PC-3 (cell line): ENCODE measurements around the gene KIF25. TPM values are rescaled to one million over a fixed set of nuclear protein-coding genes. Genes with fewer than 3 reads are reported as not detected.

Experiments
- ATAC-seq: fragments of 200-7000 bp; cut with Tn5 transposase; 2 replicates; pipeline ENCODE4 v1.9.1; 2020; ENCODE audit warnings: mild to moderate bottlenecking, moderate library complexity
- BruUV-seq: library from RNA; stranded (reverse); fragments of 400-500 nt; replicated peaks from 2 replicates; lab custom pipeline; 2021; lab: Mats Ljungman, UMichigan
- CTCF ChIA-PET: fragments of 300-600 bp; sonication (Branson Sonifier 250); formaldehyde crosslinking; loops from one replicate; lab custom pipeline; 2022; ENCODE audit warnings: antibody characterized with exemption; lab: Charles Lee
- POLR2A ChIA-PET: fragments of 300-600 bp; sonication (Branson Sonifier 250); formaldehyde crosslinking; loops from one replicate; lab custom pipeline; 2022; ENCODE audit warnings: antibody characterized with exemption; ENCODE audit not compliant: unreplicated experiment; lab: Charles Lee
- DNase-seq: peaks from one replicate; pipeline ENCODE4 v3.0.0-alpha.2; 2015
- H2AFZ ChIP-seq: fragments of 300-600 bp; sonication (generic); 2 replicates; pipeline ENCODE4 v1.6.0; 2016; ENCODE audit warnings: antibody characterized with exemption, low read length
- H3F3A ChIP-seq: fragments of 300-600 bp; sonication (generic); one replicate; pipeline ENCODE4 v1.6.0; 2017; ENCODE audit warnings: antibody characterized with exemption, low read length, control low read depth, mild to moderate bottlenecking; ENCODE audit not compliant: unreplicated experiment
- H3K27ac ChIP-seq: fragments of 300-600 bp; sonication (generic); 2 replicates; pipeline ENCODE4 v1.5.1; 2016; ENCODE audit warnings: mild to moderate bottlenecking, low read length
- H3K27me3 ChIP-seq: fragments of 300-600 bp; sonication (generic); 2 replicates; pipeline ENCODE4 v1.6.1; 2016; ENCODE audit warnings: low read length, mixed read lengths
- H3K36me3 ChIP-seq: fragments of 300-600 bp; sonication (generic); 2 replicates; pipeline ENCODE4 v1.6.1; 2016; ENCODE audit warnings: low read depth, mixed run types, low read length, mixed read lengths
- H3K4me1 ChIP-seq: fragments of 300-600 bp; sonication (generic); 2 replicates; pipeline ENCODE4 v1.5.1; 2016; ENCODE audit warnings: low read length; ENCODE audit not compliant: insufficient read depth
- H3K4me2 ChIP-seq: fragments of 300-600 bp; sonication (generic); 2 replicates; pipeline ENCODE4 v1.6.0; 2016; ENCODE audit warnings: low read length
- H3K4me3 ChIP-seq: fragments of 300-600 bp; sonication (generic); 2 replicates; pipeline ENCODE4 v1.5.1; 2016; ENCODE audit warnings: mild to moderate bottlenecking, low read length, mixed read lengths
- H3K79me2 ChIP-seq: fragments of 300-600 bp; sonication (generic); 2 replicates; pipeline ENCODE4 v1.6.1; 2017; ENCODE audit warnings: low read length, mixed read lengths
- H3K9ac ChIP-seq: fragments of 300-600 bp; sonication (generic); 2 replicates; pipeline ENCODE4 v1.6.0; 2016; ENCODE audit warnings: mild to moderate bottlenecking, low read length
- H3K9me2 ChIP-seq: fragments of 300-600 bp; sonication (generic); replicated peaks from 2 replicates; pipeline ENCODE4 v1.6.1; 2016; ENCODE audit warnings: mixed run types, low read length, mixed read lengths
- H3K9me3 ChIP-seq: fragments of 300-600 bp; sonication (generic); 2 replicates; pipeline ENCODE4 v1.6.1; 2016; ENCODE audit warnings: low read length, mixed read lengths
- H4K20me1 ChIP-seq: fragments of 300-600 bp; sonication (generic); 2 replicates; pipeline ENCODE4 v1.6.1; 2016; ENCODE audit warnings: low read length, mixed read lengths
- CTCF ChIP-seq: fragments of 300-600 bp; sonication (generic); conservative IDR thresholded peaks from 2 replicates; pipeline ENCODE4 v1.5.1; 2017; ENCODE audit warnings: antibody characterized with exemption, low read depth, mild to moderate bottlenecking, low read length
- EZH2 ChIP-seq: fragments of 300-600 bp; sonication (generic); IDR thresholded peaks from one replicate; pipeline ENCODE4 v1.6.1; 2017; ENCODE audit warnings: antibody characterized with exemption, mild to moderate bottlenecking, low read length; ENCODE audit not compliant: unreplicated experiment
- EZH2phosphoT487 ChIP-seq: fragments of 300-600 bp; sonication (generic); IDR thresholded peaks from 2 replicates; pipeline ENCODE4 v1.6.1; 2018; ENCODE audit warnings: mild to moderate bottlenecking, antibody characterized with exemption, low read length, borderline replicate concordance
- intact Hi-C: fragments of 100-400 bp; cut with micrococcal nuclease; formaldehyde crosslinking; loops from 2 replicates; pipeline ENCODE4 v1.9.0; 2023
- total RNA-seq: library from RNA; depleted of rRNA; stranded (reverse); fragments of >200 nt; gene quantifications from 2 replicates; pipeline ENCODE4 v1.2.3, GENCODE V29; 2014

The KIF25 gene
- total RNA-seq, 1 experiment from 2014 or later, result not detected

- Histone ChIP-seq H3K27me3 (no peaks in the 10 kb centered on the region), H3F3A (no peaks in the 10 kb centered on the region), H3K9me3 (no peaks in the 10 kb centered on the region), H3K9me2 (no peaks in the 10 kb centered on the region), H3K79me2 (no peaks in the 10 kb centered on the region), H3K4me2 (no peak overlapping the region), H3K4me1 (0 out of 2 replicates have a peak, but pooled peaks cover 4% of the 10 kb centered on the region), H3K36me3 (peaks cover 9% of the 10 kb centered on the region; the same call in 1 of the 2 replicates), H3K4me3 (no peak overlapping the region), H4K20me1 (no peaks in the 10 kb centered on the region), H3K9ac (no peak overlapping the region), H3K27ac (no peak overlapping the region), H2AFZ (no peak overlapping the region)
- DNase-seq, result no peak
- no TSS peak for BruUV-seq
- ATAC-seq, result no peak
- TF ChIP-seq EZH2 (no peak), EZH2phosphoT487 (no peak), CTCF (no peak)
- POLR2A ChIA-PET, result no interaction called here
- intact Hi-C loops, result no loop called here
- CTCF ChIA-PET, result no interaction called here
These were observed 48.3 kb upstream of the KIF25 start for GRCh38 chr6:167949121-167949684.

GRCh38 chr6:167951781-167952511, 45.5 kb upstream of the KIF25 start:
- no peak overlapping the region for H3K4me2 ChIP-seq
- no peak overlapping the region for H3K9ac ChIP-seq
- peaks cover 10% of the 10 kb centered on the region for H3K4me1 ChIP-seq
- ATAC-seq (no peak), DNase-seq (no peak)
- H3K27me3 ChIP-seq, result no peaks in the 10 kb centered on the region
- H4K20me1 ChIP-seq, result no peaks in the 10 kb centered on the region
- H2AFZ ChIP-seq, result no peak overlapping the region
- H3F3A ChIP-seq, result no peaks in the 10 kb centered on the region
- no peak overlapping the region for H3K27ac ChIP-seq
- no peaks in the 10 kb centered on the region for H3K9me3 ChIP-seq
- H3K4me3 ChIP-seq, result no peak overlapping the region
- intact Hi-C loops, result loop anchor here (5.0 kb wide), 1 partner anchor 85 kb away; no protein-coding TSS in a partner anchor
- H3K9me2 ChIP-seq, result no peaks in the 10 kb centered on the region
- no peak for TF ChIP-seq CTCF
- no peak for TF ChIP-seq EZH2
- TF ChIP-seq EZH2phosphoT487, result no peak
- ChIA-PET CTCF (no interaction called here), POLR2A (no interaction called here)
- 0 out of 2 replicates have a peak, but pooled peaks cover 3% of the 10 kb centered on the region for H3K79me2 ChIP-seq
- TSS peak; percentile 37 for BruUV-seq
- peaks cover 6% of the 10 kb centered on the region; the same call in 1 of the 2 replicates for H3K36me3 ChIP-seq

- ATAC-seq, result no peak; the same call in 1 of the 2 replicates
- Histone ChIP-seq H3K79me2 (peaks cover 6% of the 10 kb centered on the region; the same call in 1 of the 2 replicates), H3K9ac (no peak overlapping the region), H3K27ac (no peak overlapping the region), H3K4me2 (no peak overlapping the region), H3K9me3 (no peaks in the 10 kb centered on the region), H3K9me2 (no peaks in the 10 kb centered on the region), H3K4me3 (no peak overlapping the region), H3K27me3 (no peaks in the 10 kb centered on the region), H3K36me3 (peaks cover 6% of the 10 kb centered on the region; the same call in 1 of the 2 replicates), H3F3A (no peaks in the 10 kb centered on the region), H4K20me1 (no peaks in the 10 kb centered on the region), H2AFZ (no peak overlapping the region), H3K4me1 (peaks cover 15% of the 10 kb centered on the region)
- intact Hi-C loops, result loop anchor here (5.0 kb wide), 1 partner anchor 85 kb away; no protein-coding TSS in a partner anchor
- BruUV-seq, result no TSS peak
- ChIA-PET CTCF (no interaction called here), POLR2A (no interaction called here)
- TF ChIP-seq CTCF (no peak), EZH2phosphoT487 (no peak), EZH2 (no peak)
- DNase-seq, result no peak
These were observed 45.0 kb upstream of the KIF25 start for GRCh38 chr6:167952512-167952859.
